ENCODE data around the gene VTA1. TPM values are rescaled to one million over a fixed set of nuclear protein-coding genes. Genes with fewer than 3 reads are reported as not detected.

VTA1 gene
- polyA plus RNA-seq, 3 donors = 15.9 to 97.3 (median 74.8) TPM

DNA sequence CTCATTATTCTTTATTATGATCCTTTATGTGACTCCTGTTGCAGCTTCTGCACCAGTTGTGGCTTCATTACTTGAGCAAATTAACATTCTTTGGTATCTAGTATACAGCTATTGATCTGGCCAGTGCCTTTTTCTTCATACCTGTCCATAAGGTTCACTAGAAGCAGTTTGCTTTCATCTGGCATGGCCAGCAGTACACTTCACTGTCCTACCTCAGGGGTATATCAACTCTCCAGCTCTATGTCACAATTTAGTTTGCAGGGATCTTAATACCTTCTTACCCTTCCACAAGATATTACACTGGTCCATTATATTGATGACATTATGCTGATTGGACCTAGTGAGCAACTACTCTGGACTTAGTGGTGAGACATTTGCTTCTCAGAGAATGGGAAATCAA is 46.6 kb downstream of the VTA1 start:
- H3K27me3 Mint-ChIP-seq (ENCODE audit: low read depth in 3 of 3) = no peaks in the 10 kb centered on the region
- no peaks in the 10 kb centered on the region for H3K4me1 Mint-ChIP-seq
- H3K79me2 ChIP-seq (ENCODE audit: insufficient read depth, low read length) = no peaks in the 10 kb centered on the region
- no peak overlapping the region for H2AFZ ChIP-seq (ENCODE audit: insufficient read depth, low read depth, low read length, poor library complexity, severe bottlenecking)
- H3K36me3 ChIP-seq (replicated peaks in 1 of 2; ENCODE audit: control insufficient read depth in 1 of 2, insufficient read depth in 2 of 2, low read length in 2 of 2) = peaks cover 32 to 52% of the 10 kb centered on the region in 2 donors
- H3K27ac ChIP-seq (ENCODE audit: low read depth in 1 of 2, low read length in 2 of 2) = no peak overlapping the region
- no peaks in the 10 kb centered on the region for H3K9me3 Mint-ChIP-seq
- DNase-seq = no peak
- peaks cover 41 to 42% of the 10 kb centered on the region in 2 donors for H3K36me3 Mint-ChIP-seq
- peaks cover 15% of the 10 kb centered on the region for H4K20me1 ChIP-seq (ENCODE audit: insufficient read depth, low read length)
- TF ChIP-seq, protein P1, sequence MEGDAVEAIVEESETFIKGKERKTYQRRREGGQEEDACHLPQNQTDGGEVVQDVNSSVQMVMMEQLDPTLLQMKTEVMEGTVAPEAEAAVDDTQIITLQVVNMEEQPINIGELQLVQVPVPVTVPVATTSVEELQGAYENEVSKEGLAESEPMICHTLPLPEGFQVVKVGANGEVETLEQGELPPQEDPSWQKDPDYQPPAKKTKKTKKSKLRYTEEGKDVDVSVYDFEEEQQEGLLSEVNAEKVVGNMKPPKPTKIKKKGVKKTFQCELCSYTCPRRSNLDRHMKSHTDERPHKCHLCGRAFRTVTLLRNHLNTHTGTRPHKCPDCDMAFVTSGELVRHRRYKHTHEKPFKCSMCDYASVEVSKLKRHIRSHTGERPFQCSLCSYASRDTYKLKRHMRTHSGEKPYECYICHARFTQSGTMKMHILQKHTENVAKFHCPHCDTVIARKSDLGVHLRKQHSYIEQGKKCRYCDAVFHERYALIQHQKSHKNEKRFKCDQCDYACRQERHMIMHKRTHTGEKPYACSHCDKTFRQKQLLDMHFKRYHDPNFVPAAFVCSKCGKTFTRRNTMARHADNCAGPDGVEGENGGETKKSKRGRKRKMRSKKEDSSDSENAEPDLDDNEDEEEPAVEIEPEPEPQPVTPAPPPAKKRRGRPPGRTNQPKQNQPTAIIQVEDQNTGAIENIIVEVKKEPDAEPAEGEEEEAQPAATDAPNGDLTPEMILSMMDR (IDR thresholded peaks at IDR 0.05) = no peak
- H3K27ac Mint-ChIP-seq = no peak overlapping the region
- intact Hi-C loops (cut with micrococcal nuclease) = no loop called here
- H3K9ac ChIP-seq (ENCODE audit: insufficient read depth, low read length, poor library complexity, severe bottlenecking) = no peak overlapping the region
- H3K27me3 ChIP-seq (ENCODE audit: control insufficient read depth in 2 of 2, insufficient read depth in 2 of 2, low read length in 2 of 2) = no peaks in the 10 kb centered on the region
- H3K4me1 ChIP-seq (ENCODE audit: control insufficient read depth in 1 of 2, insufficient read depth in 2 of 2, low read length in 2 of 2) = no peaks in the 10 kb centered on the region
- no peak overlapping the region for H3K4me2 ChIP-seq (replicated peaks; ENCODE audit: extremely low read depth, low read length, poor library complexity, severe bottlenecking)
- no peak overlapping the region for H3K4me3 ChIP-seq (replicated peaks in 1 of 3; ENCODE audit: low read depth in 2 of 3, low read length in 3 of 3)
- H3K9me3 ChIP-seq (replicated peaks in 1 of 2; ENCODE audit: control insufficient read depth in 1 of 2, insufficient read depth in 1 of 2, low read length in 2 of 2) = no peaks in the 10 kb centered on the region
- H3K4me3 Mint-ChIP-seq = no peak overlapping the region

DNA sequence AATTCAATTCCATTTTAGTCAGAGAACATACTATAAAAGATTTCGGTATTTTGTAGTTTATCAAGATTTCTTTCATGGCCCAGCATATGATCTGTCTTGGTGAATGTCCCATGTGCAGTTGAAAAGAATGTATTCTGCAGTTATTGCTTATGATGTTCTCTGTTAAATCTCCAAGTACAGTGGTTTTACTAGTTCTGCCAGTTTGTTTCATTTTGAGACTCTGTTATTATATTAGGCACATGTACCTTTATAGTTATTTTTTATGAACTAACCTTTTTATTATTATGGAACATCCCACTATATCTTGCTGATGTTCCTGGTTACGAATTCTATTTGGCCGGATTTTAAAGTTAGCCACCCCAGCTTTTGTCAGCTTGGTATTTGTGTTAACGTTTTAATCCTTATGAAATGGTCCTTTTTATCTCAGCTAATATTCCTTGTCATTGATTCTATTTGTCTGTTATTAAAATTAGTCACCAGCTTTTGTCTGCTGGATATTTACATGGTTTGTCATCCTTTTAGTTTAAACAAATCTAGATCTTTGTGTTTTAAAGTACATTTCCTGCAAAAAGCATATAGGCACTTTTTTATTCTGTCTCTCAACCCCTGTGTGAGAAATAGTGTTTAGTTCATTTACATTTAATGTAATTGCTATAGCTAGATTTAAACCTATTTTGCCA is 48.9 kb downstream of the VTA1 start:
- H3K9me3 Mint-ChIP-seq = no peaks in the 10 kb centered on the region
- Histone ChIP-seq H3K36me3 (replicated peaks in 1 of 2; ENCODE audit: control insufficient read depth in 1 of 2, insufficient read depth in 2 of 2, low read length in 2 of 2) (peaks cover 38 to 51% of the 10 kb centered on the region in 2 donors), H2AFZ (ENCODE audit: insufficient read depth, low read depth, low read length, poor library complexity, severe bottlenecking) (no peak overlapping the region), H3K4me2 (replicated peaks; ENCODE audit: extremely low read depth, low read length, poor library complexity, severe bottlenecking) (no peak overlapping the region), H4K20me1 (ENCODE audit: insufficient read depth, low read length) (peaks cover 8% of the 10 kb centered on the region), H3K79me2 (ENCODE audit: insufficient read depth, low read length) (no peaks in the 10 kb centered on the region), H3K4me1 (ENCODE audit: control insufficient read depth in 1 of 2, insufficient read depth in 2 of 2, low read length in 2 of 2) (no peaks in the 10 kb centered on the region), H3K9ac (ENCODE audit: insufficient read depth, low read length, poor library complexity, severe bottlenecking) (no peak overlapping the region), H3K27me3 (ENCODE audit: control insufficient read depth in 2 of 2, insufficient read depth in 2 of 2, low read length in 2 of 2) (no peaks in the 10 kb centered on the region), H3K9me3 (replicated peaks in 1 of 2; ENCODE audit: control insufficient read depth in 1 of 2, insufficient read depth in 1 of 2, low read length in 2 of 2) (no peaks in the 10 kb centered on the region), H3K27ac (ENCODE audit: low read depth in 1 of 2, low read length in 2 of 2) (no peak overlapping the region), H3K4me3 (replicated peaks in 1 of 3; ENCODE audit: low read depth in 2 of 3, low read length in 3 of 3) (no peak overlapping the region)
- no peak for DNase-seq
- intact Hi-C loops (cut with micrococcal nuclease) = no loop called here
- H3K27me3 Mint-ChIP-seq (ENCODE audit: low read depth in 3 of 3) = no peaks in the 10 kb centered on the region
- no peak overlapping the region for H3K4me3 Mint-ChIP-seq
- TF ChIP-seq, protein P1 (IDR thresholded peaks at IDR 0.05) = no peak
- no CpG with 5 or more reads among the region's 4 CpGs for WGBS (ENCODE audit: insufficient coverage)
- no peak overlapping the region for H3K27ac Mint-ChIP-seq
- H3K36me3 Mint-ChIP-seq = peaks cover 45 to 46% of the 10 kb centered on the region in 2 donors
- H3K4me1 Mint-ChIP-seq = no peaks in the 10 kb centered on the region
